HCT116 (cell line): ENCODE results near the gene GOLGA5.

Experiments
- CTCF ChIP-seq, 3 experiments: fragments of 200-600 bp in 1 of 3; sonication (generic) in 1 of 3; IDR thresholded peaks in 2 of 3; conservative IDR thresholded peaks in 1 of 3; 2 replicates each; pipeline ENCODE4 v1.5.1; 2012 to 2017; ENCODE audit warnings: low read depth in 2 of 3, low read length in 2 of 3, antibody characterized with exemption in 1 of 3, borderline replicate concordance in 1 of 3, control low read depth in 1 of 3, mild to moderate bottlenecking in 1 of 3, mixed read lengths in 1 of 3, mixed run types in 1 of 3, moderate library complexity in 1 of 3; ENCODE audit not compliant: insufficient read depth in 1 of 3
- EGR1 ChIP-seq: IDR thresholded peaks from 2 replicates; pipeline ENCODE4 v1.6.1; 2012; ENCODE audit warnings: low read depth
- JUND ChIP-seq: IDR thresholded peaks from 2 replicates; pipeline ENCODE4 v1.6.1; 2012
- POLR2A ChIP-seq: IDR thresholded peaks from 2 replicates; pipeline ENCODE4 v1.7.0; 2011; ENCODE audit warnings: borderline replicate concordance; ENCODE audit not compliant: insufficient read depth, insufficient read length; ENCODE audit errors: extremely low read depth
- TF ChIP-seq, protein P1 (sequence below): IDR thresholded peaks from 2 replicates; pipeline ENCODE4 v1.6.1; 2012; ENCODE audit warnings: low read depth

DNA sequence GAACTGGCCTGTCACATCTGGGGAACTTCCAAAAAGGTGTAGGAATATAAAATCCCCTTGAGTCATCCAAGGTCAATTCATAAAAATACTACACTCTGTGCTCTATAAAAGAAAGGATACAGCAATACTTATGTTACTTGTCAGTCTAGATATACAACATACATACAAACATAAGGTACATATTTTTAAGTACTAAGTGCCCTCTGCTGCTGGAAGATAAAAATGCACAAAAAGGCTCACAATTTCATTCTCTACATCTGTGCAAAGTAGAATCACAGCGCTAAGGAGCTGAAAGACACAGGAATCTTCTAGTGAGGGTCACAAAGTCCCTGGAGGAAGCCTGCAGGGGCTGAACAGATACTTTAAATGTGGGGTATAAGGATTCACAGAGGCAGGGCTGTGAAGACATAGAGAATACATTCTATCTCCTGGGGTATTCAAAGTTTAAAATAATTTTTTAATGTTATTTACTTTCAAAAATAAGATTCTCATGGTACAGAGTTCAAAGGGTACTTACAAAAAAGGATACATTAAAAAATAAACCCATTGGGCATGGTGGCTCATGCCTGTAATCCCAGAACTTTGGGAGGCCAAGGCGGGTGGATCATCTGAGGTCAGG, 10.2 kb upstream of the GOLGA5 start:
- no peak for TF ChIP-seq POLR2A
- TF ChIP-seq JUND: no peak
- peak; percentile 41 to 90 (median 62); a peak in 5 of 6 replicates for TF ChIP-seq CTCF (IDR thresholded peaks at IDR 0.05 in 2 of 3, conservative IDR thresholded peaks at IDR 0.05 in 1 of 3; ENCODE audit: borderline replicate concordance in 1 of 3, insufficient read depth in 1 of 3, low read depth in 2 of 3, low read length in 2 of 3)
- TF ChIP-seq EGR1: no peak
- TF ChIP-seq, protein P1, sequence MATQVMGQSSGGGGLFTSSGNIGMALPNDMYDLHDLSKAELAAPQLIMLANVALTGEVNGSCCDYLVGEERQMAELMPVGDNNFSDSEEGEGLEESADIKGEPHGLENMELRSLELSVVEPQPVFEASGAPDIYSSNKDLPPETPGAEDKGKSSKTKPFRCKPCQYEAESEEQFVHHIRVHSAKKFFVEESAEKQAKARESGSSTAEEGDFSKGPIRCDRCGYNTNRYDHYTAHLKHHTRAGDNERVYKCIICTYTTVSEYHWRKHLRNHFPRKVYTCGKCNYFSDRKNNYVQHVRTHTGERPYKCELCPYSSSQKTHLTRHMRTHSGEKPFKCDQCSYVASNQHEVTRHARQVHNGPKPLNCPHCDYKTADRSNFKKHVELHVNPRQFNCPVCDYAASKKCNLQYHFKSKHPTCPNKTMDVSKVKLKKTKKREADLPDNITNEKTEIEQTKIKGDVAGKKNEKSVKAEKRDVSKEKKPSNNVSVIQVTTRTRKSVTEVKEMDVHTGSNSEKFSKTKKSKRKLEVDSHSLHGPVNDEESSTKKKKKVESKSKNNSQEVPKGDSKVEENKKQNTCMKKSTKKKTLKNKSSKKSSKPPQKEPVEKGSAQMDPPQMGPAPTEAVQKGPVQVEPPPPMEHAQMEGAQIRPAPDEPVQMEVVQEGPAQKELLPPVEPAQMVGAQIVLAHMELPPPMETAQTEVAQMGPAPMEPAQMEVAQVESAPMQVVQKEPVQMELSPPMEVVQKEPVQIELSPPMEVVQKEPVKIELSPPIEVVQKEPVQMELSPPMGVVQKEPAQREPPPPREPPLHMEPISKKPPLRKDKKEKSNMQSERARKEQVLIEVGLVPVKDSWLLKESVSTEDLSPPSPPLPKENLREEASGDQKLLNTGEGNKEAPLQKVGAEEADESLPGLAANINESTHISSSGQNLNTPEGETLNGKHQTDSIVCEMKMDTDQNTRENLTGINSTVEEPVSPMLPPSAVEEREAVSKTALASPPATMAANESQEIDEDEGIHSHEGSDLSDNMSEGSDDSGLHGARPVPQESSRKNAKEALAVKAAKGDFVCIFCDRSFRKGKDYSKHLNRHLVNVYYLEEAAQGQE: no peak
